Adrenal gland (tissue), 5 donors: ENCODE measurements around the gene ZNG1A.
"Not testable (repeated sequence)": the region's sequence is repeated elsewhere in the genome, so short reads cannot be mapped to it uniquely, and the experiment has no call there.

Source experiments
- POLR2A ChIP-seq, 2 donors: fragments of 450-650 bp; IDR thresholded peaks; one replicate each; pipeline ENCODE4 v1.6.1; 2017; ENCODE audit warnings: antibody characterized with exemption in 2 of 2, mild to moderate bottlenecking in 2 of 2, moderate library complexity in 1 of 2
- TF ChIP-seq, protein P1 (sequence below), 6 experiments: fragments of 450-650 bp in 4 of 6; fragments of 200-600 bp in 2 of 6; sonication (generic) in 1 of 6; IDR thresholded peaks; 1 replicate in 5 of 6; 2 replicates in 1 of 6; pipeline versions ENCODE4 v1.5.1 to v1.8.0; 2016 to 2021; ENCODE audit warnings: antibody characterized with exemption in 6 of 6, mild to moderate bottlenecking in 2 of 6, moderate library complexity in 1 of 6
- donor health status: DM: no; HTN: no; CAD: no.

- TF ChIP-seq, protein P1, sequence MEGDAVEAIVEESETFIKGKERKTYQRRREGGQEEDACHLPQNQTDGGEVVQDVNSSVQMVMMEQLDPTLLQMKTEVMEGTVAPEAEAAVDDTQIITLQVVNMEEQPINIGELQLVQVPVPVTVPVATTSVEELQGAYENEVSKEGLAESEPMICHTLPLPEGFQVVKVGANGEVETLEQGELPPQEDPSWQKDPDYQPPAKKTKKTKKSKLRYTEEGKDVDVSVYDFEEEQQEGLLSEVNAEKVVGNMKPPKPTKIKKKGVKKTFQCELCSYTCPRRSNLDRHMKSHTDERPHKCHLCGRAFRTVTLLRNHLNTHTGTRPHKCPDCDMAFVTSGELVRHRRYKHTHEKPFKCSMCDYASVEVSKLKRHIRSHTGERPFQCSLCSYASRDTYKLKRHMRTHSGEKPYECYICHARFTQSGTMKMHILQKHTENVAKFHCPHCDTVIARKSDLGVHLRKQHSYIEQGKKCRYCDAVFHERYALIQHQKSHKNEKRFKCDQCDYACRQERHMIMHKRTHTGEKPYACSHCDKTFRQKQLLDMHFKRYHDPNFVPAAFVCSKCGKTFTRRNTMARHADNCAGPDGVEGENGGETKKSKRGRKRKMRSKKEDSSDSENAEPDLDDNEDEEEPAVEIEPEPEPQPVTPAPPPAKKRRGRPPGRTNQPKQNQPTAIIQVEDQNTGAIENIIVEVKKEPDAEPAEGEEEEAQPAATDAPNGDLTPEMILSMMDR (IDR thresholded peaks at IDR 0.05) = not testable (repeated sequence)
- TF ChIP-seq POLR2A (IDR thresholded peaks at IDR 0.05) = not testable (repeated sequence)
These were observed 88.0 kb downstream of the ZNG1A start for GRCh38 chr9:90851-91250.
